Hematopoietic multipotent progenitor cell treated with erythropoietin and hydrocortisone succinate and interleukin-3 and kit ligand, for 17 days (in vitro differentiated cells): ENCODE measurements around the gene GNGT1.

Source experiments
- DNase-seq: peaks from one replicate; pipeline ENCODE4 v3.0.0-alpha.2; 2015; ENCODE audit warnings: low spot score

The GNGT1 gene

DNA sequence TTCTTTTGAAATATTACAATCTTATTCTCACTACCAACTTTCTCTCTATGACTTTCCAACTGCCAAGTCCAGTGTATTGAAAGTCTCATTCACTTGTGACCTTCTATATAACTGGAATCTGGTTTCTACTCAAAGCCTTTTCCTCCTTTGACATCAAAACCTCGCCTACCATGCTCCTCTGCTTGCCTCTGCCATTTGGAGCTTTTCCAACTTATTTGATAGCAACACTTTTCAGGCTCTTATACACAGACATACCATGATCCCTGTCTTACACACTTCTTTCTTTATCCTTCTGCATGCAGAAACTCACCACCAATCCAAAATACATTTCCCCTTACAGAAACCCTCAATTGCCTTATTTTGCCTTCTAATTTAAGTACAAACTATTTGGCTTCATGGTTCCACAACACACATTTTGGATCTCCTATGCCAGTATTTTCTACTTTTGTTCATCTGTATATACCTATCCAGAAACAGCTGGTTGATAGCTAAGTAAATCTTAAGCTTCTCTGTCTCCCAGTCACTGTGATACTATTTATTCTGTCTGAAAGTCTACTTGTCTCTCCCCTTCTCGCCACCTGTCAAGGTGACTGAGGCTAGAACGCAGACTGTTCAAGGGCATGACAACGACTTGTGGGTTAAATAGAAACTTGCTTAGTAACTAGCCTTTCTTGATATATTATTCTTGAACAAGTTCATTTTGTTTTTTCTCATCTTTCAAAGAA is 37.6 kb downstream of the GNGT1 start:
- no peak for DNase-seq

DNA sequence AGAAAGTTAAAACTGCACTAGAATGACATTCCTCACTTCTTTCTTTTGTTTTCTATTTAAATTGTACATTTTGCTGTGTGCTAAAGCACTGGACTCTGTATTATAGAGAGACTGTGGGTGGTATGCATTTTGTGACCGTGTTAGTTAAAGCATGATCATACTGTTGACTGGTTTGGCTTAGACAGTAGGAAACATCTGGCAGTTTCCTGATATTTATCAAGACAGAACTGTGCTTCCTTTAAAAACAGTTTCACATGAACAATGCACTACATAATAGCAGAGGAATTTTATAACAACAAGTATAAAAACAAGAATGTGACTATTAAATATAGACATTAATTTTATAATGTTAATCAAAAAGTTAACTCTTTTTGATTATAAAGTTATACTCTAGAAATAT is 38.3 kb downstream of the GNGT1 start:
- no peak for DNase-seq

- DNase-seq = no peak
Measured at GRCh38 chr7:93945083-93945482, 38.7 kb downstream of the GNGT1 start.

- DNase-seq = no peak
Measured at GRCh38 chr7:93945756-93946535, 39.6 kb downstream of the GNGT1 start.

GRCh38 chr7:93948106-93948505 is 41.7 kb downstream of the GNGT1 start:
- DNase-seq = no peak

DNA sequence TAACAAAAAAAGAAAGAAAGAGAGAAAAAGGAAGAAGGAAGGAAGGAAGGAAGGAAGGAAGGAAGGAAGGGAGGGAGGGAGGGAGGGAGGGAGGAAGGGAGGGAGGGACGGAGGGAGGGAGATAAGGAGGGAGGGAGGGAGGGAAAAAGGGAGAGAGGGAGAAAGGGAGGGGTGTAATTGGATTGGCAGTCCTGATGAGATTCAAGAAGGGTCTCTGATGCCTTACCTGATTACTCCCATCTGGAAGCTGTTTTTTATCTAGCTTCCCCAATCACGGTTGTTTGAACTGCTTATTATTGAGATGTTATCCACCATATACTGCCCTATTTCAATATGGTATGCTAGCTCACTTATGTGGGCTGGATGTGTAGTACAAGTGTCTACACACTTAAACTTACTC is 42.5 kb downstream of the GNGT1 start:
- DNase-seq = no peak

GRCh38 chr7:93949423-93949822 is 43.1 kb downstream of the GNGT1 start:
- no peak for DNase-seq

GRCh38 chr7:93955304-93955703 is 48.9 kb downstream of the GNGT1 start:
- DNase-seq = no peak

GRCh38 chr7:93957767-93958166 is 51.4 kb downstream of the GNGT1 start:
- DNase-seq = no peak

- DNase-seq = no peak
Measured at GRCh38 chr7:93958216-93958615, 51.8 kb downstream of the GNGT1 start.

GRCh38 chr7:93958651-93959050 is 52.3 kb downstream of the GNGT1 start:
- DNase-seq = no peak
